Hepatocyte (in vitro differentiated cells): ENCODE data around the gene SF3B3. TPM values are rescaled to one million over a fixed set of nuclear protein-coding genes. Genes with fewer than 3 reads are reported as not detected.

ENCODE experiments used
- DNase-seq: peaks from one replicate; pipeline ENCODE4 v3.0.0-alpha.2; 2016; ENCODE audit warnings: low spot score
- H2AFZ ChIP-seq: fragments of 200-600 bp; sonication (generic); 2 replicates; pipeline ENCODE4 v1.6.0; 2016; ENCODE audit warnings: antibody characterized with exemption, mild to moderate bottlenecking
- H3K27ac ChIP-seq: fragments of 200-600 bp; sonication (generic); 2 replicates; pipeline ENCODE4 v1.5.1; 2016; ENCODE audit warnings: mild to moderate bottlenecking
- H3K27me3 ChIP-seq: fragments of 200-600 bp; sonication (generic); 2 replicates; pipeline ENCODE4 v1.6.1; 2016
- H3K36me3 ChIP-seq: fragments of 200-600 bp; sonication (generic); replicated peaks from 2 replicates; pipeline ENCODE4 v1.5.1; 2016; ENCODE audit warnings: low read depth; ENCODE audit not compliant: insufficient read depth
- H3K4me1 ChIP-seq: fragments of 200-600 bp; sonication (generic); 2 replicates; pipeline ENCODE4 v1.5.1; 2016; ENCODE audit warnings: mild to moderate bottlenecking, moderate library complexity; ENCODE audit not compliant: insufficient read depth
- H3K4me2 ChIP-seq: fragments of 200-600 bp; sonication (generic); 2 replicates; pipeline ENCODE4 v1.6.0; 2016
- H3K4me3 ChIP-seq: fragments of 200-600 bp; sonication (generic); 2 replicates; pipeline ENCODE4 v1.5.1; 2016; ENCODE audit warnings: mild to moderate bottlenecking
- H3K79me2 ChIP-seq: fragments of 200-600 bp; sonication (generic); 2 replicates; pipeline ENCODE4 v1.6.0; 2017; ENCODE audit warnings: mild to moderate bottlenecking
- H3K9me2 ChIP-seq: fragments of 200-600 bp; sonication (generic); replicated peaks from 2 replicates; pipeline ENCODE4 v1.6.0; 2017; ENCODE audit warnings: mild to moderate bottlenecking; ENCODE audit not compliant: insufficient read depth
- H3K9me3 ChIP-seq: fragments of 200-600 bp; sonication (generic); 2 replicates; pipeline ENCODE4 v1.5.1; 2016; ENCODE audit warnings: low read depth, mild to moderate bottlenecking
- H4K20me1 ChIP-seq: fragments of 200-600 bp; sonication (generic); 2 replicates; pipeline ENCODE4 v1.6.0; 2016; ENCODE audit warnings: mild to moderate bottlenecking; ENCODE audit not compliant: insufficient read depth, poor library complexity, severe bottlenecking
- CTCF ChIP-seq: fragments of 200-600 bp; sonication (generic); IDR thresholded peaks from 2 replicates; pipeline ENCODE4 v1.5.1; 2016; ENCODE audit warnings: antibody characterized with exemption, mild to moderate bottlenecking; ENCODE audit not compliant: poor library complexity
- EZH2 ChIP-seq: fragments of 200-600 bp; sonication (generic); IDR thresholded peaks from 2 replicates; pipeline ENCODE4 v1.6.1; 2016; ENCODE audit warnings: antibody characterized with exemption, mild to moderate bottlenecking, borderline replicate concordance
- EZH2phosphoT487 ChIP-seq: fragments of 200-600 bp; sonication (generic); IDR thresholded peaks from one replicate; pipeline ENCODE4 v1.6.1; 2018; ENCODE audit warnings: antibody characterized with exemption, mild to moderate bottlenecking, low read depth, moderate library complexity; ENCODE audit not compliant: unreplicated experiment, severe bottlenecking
- WGBS: methylation state at CpG from one replicate; pipeline ENCODE4 v1.1.6; 2016; ENCODE audit warnings: low lambda C conversion rate; ENCODE audit errors: missing lambda C conversion rate; 5-methylcytosine and 5-hydroxymethylcytosine counted together
- polyA plus RNA-seq: library from polyadenylated mRNA; unstranded; fragments of >200 nt; fragmentation: Nextera tagmentation; extraction: Ambion mirVana; gene quantifications from 2 replicates; pipeline ENCODE4 v1.2.1, GENCODE V29; 2016
- total RNA-seq: library from RNA; depleted of rRNA; stranded (reverse); fragments of >200 nt; gene quantifications from 2 replicates; pipeline ENCODE4 v1.2.3, GENCODE V29; 2014

The SF3B3 gene
- total and polyA plus RNA-seq, 2 experiments from 2014 or later, result 147 to 171 TPM

- Histone ChIP-seq H3K9me3 (no peaks in the 10 kb centered on the region), H2AFZ (no peak overlapping the region)
- TF ChIP-seq EZH2 (no peak), CTCF (no peak), EZH2phosphoT487 (no peak)
Measured at GRCh38 chr16:70476272-70477020, 47.2 kb upstream of the SF3B3 start.

GRCh38 chr16:70478169-70478568, 45.4 kb upstream of the SF3B3 start:
- H3K36me3 ChIP-seq, result no peaks in the 10 kb centered on the region
- no peak overlapping the region for H2AFZ ChIP-seq
- 95% methylated on average over 8 of the region's 8 CpGs for WGBS
- H4K20me1 ChIP-seq, result no peaks in the 10 kb centered on the region
- H3K27ac ChIP-seq, result no peak overlapping the region
- H3K79me2 ChIP-seq, result no peaks in the 10 kb centered on the region
- no peak for DNase-seq
- no peaks in the 10 kb centered on the region for H3K9me3 ChIP-seq
- H3K9me2 ChIP-seq, result no peaks in the 10 kb centered on the region
- no peak overlapping the region for H3K4me2 ChIP-seq
- peaks cover 3% of the 10 kb centered on the region for H3K4me1 ChIP-seq
- no peak for TF ChIP-seq CTCF
- TF ChIP-seq EZH2, result no peak
- TF ChIP-seq EZH2phosphoT487, result no peak
- H3K27me3 ChIP-seq, result no peaks in the 10 kb centered on the region
- no peak overlapping the region for H3K4me3 ChIP-seq

More at GRCh38 chr16:70476272-70477020, 47.2 kb upstream of the SF3B3 start:
- no peaks in the 10 kb centered on the region for H4K20me1 ChIP-seq
- no peaks in the 10 kb centered on the region for H3K79me2 ChIP-seq
- no peak overlapping the region for H3K4me3 ChIP-seq
- peaks cover 3% of the 10 kb centered on the region for H3K4me1 ChIP-seq
- H3K4me2 ChIP-seq, result no peak overlapping the region
- WGBS, result 85% methylated on average over 13 of the region's 13 CpGs
- no peaks in the 10 kb centered on the region for H3K36me3 ChIP-seq
- no peak overlapping the region for H3K27ac ChIP-seq
- no peaks in the 10 kb centered on the region for H3K27me3 ChIP-seq
- DNase-seq, result no peak
- H3K9me2 ChIP-seq, result no peaks in the 10 kb centered on the region

- H3K79me2 ChIP-seq, result no peaks in the 10 kb centered on the region
- H3K9me3 ChIP-seq, result no peaks in the 10 kb centered on the region
- H3K4me3 ChIP-seq, result no peak overlapping the region
- WGBS, result 92% methylated on average over 9 of the region's 10 CpGs
- no peak for DNase-seq
- H3K36me3 ChIP-seq, result no peaks in the 10 kb centered on the region
- H4K20me1 ChIP-seq, result no peaks in the 10 kb centered on the region
- no peak overlapping the region for H2AFZ ChIP-seq
- H3K9me2 ChIP-seq, result no peaks in the 10 kb centered on the region
- no peak for TF ChIP-seq CTCF
- TF ChIP-seq EZH2, result no peak
- no peak for TF ChIP-seq EZH2phosphoT487
- peaks cover 3% of the 10 kb centered on the region for H3K4me1 ChIP-seq
- no peaks in the 10 kb centered on the region for H3K27me3 ChIP-seq
- H3K27ac ChIP-seq, result no peak overlapping the region
- H3K4me2 ChIP-seq, result no peak overlapping the region
Measured at GRCh38 chr16:70478912-70479341, 44.7 kb upstream of the SF3B3 start.
